Heart right ventricle (tissue), 16 donors: ENCODE results near the gene LNX2. TPM values are rescaled to one million over a fixed set of nuclear protein-coding genes. Genes with fewer than 3 reads are reported as not detected.

Experiments
- ATAC-seq, 8 donors: fragments of 200-7000 bp; cut with Tn5 transposase; one replicate each; pipeline ENCODE4 v1.9.1; 2020; ENCODE audit warnings: mild to moderate bottlenecking in 8 of 8, moderate library complexity in 8 of 8, moderate number of reproducible peaks in 1 of 8
- DNase-seq, 2 donors: peaks; one replicate each; pipeline ENCODE4 v3.0.0-alpha.2; 2020
- H3K27ac ChIP-seq, 10 donors: fragments of 200-600 bp; sonication (generic) in 2 of 10; one replicate each; pipeline versions ENCODE4 v1.5.0 to v1.8.0; 2020 to 2022; ENCODE audit warnings: mild to moderate bottlenecking in 3 of 10
- H3K27me3 ChIP-seq, 7 donors: fragments of 200-600 bp; one replicate each; pipeline ENCODE4 v1.8.0; 2021 to 2022; ENCODE audit warnings: mild to moderate bottlenecking in 2 of 7
- H3K36me3 ChIP-seq, 9 donors: fragments of 200-600 bp; sonication (generic) in 1 of 9; one replicate each; pipeline versions ENCODE4 v1.5.0 to v1.8.0; 2020 to 2022; ENCODE audit warnings: mild to moderate bottlenecking in 2 of 9
- H3K4me1 ChIP-seq, 9 donors: fragments of 200-600 bp; sonication (generic) in 1 of 9; one replicate each; pipeline versions ENCODE4 v1.5.0 to v1.8.0; 2020 to 2022; ENCODE audit warnings: mild to moderate bottlenecking in 4 of 9
- H3K4me3 ChIP-seq, 10 donors: fragments of 200-600 bp; sonication (generic) in 2 of 10; one replicate each; pipeline versions ENCODE4 v1.5.0 to v1.8.0; 2020 to 2022; ENCODE audit warnings: mild to moderate bottlenecking in 7 of 10, moderate library complexity in 2 of 10
- H3K9me3 ChIP-seq, 11 donors: fragments of 200-600 bp in 10 of 11; sonication (generic) in 2 of 11; one replicate each; pipeline versions ENCODE4 v1.5.0 to v1.8.0; 2013 to 2022; ENCODE audit warnings: mild to moderate bottlenecking in 2 of 11, control low read depth in 1 of 11, moderate library complexity in 1 of 11
- CTCF ChIP-seq, 9 donors: fragments of 200-600 bp; sonication (generic) in 2 of 9; IDR thresholded peaks; one replicate each; pipeline versions ENCODE4 v1.5.0 to v1.8.0; 2021 to 2022; ENCODE audit warnings: antibody characterized with exemption in 9 of 9, mild to moderate bottlenecking in 5 of 9, moderate library complexity in 1 of 9
- WGBS, 2 donors: extraction: QIAGEN DNeasy Blood & Tissue Kit; methylation state at CpG; one replicate each; pipeline ENCODE4 v1.1.7; 2013; ENCODE audit warnings: inconsistent platforms in 1 of 2; 5-methylcytosine and 5-hydroxymethylcytosine counted together
- intact Hi-C, 10 donors: fragments of 100-400 bp; cut with DNase I; formaldehyde crosslinking; loops; one replicate each; pipeline versions ENCODE4 v1.11.1 to v1.14.2; 2022
- polyA plus RNA-seq, 2 donors: library from polyadenylated mRNA; stranded (reverse); fragments of 200-250 nt; gene quantifications; one replicate each; pipeline ENCODE4 v1.2.3, GENCODE V29; 2013
- total RNA-seq, 10 donors: library from RNA; stranded (reverse); fragmentation: NEBNext Ultra II Directional in 3 of 10; extraction: Animal tissue kit (Norgen Biotek cat#: 25700) in 3 of 10; gene quantifications; one replicate each; pipeline versions ENCODE4 v1.2.1 to v1.2.4, GENCODE V29; 2021 to 2023
- donor health status: Arrhythmogenic right ventricular cardiomyopathy.
- donor health status: ischemic (EF 13 %, LVEDD 7.1; RV severe dilation, severe dysfunction).
- donor health status: healthy with polysubstance abuse.
- donor health status: DM: no; HTN: yes; CAD: no.
- donor health status: DM: no; HTN: no; CAD: no.
- donor health status: ischemic (EF 25% LVEDD 6.9; RV normal size, moderate dysfunction).
- donor health status: ischemic (EF 25% LVEDD 5.7; RV mildly dilated, moderate dysfunction).
- donor health status: healthy.
- donor health status: DM: yes; HTN: yes; CAD: no.
- donor health status: Ischemic cardiomyopathy.
- donor health status: ischemic (EF 35%, LVEDD 5.7; RV mildly dilated, moderate dysfunction).
- donor health status: nonischemic (EF 11% LVEDD 7.7; RV severe dilation, severe dysfunction).
- donor health status: DM: yes; HTN: yes; CAD: no.
- donor health status: PGD.
- donor health status: ischemic (EF 29% LVEDD 5.4; RV normal size, mild dysfunction).
- donor health status: nonischemic (EF 23%, LVEDD 6.1; RV moderate dilation, normal function).

Gene LNX2
- total and polyA plus RNA-seq, 12 donors, result 3.5 to 22.3 (median 14.1) TPM

GRCh38 chr13:27599845-27600553, 20.3 kb downstream of the LNX2 start:
- Histone ChIP-seq H3K4me1 (peaks cover under 1 to 58% (median 20%) of the 10 kb centered on the region in 9 donors), H3K36me3 (no peaks in the 10 kb centered on the region), H3K9me3 (no peaks in the 10 kb centered on the region), H3K4me3 (no peak overlapping the region), H3K27me3 (no peaks in the 10 kb centered on the region), H3K27ac (peak overlapping the region in 6 of 10 donors; percentile 42 to 69 (median 62))
- 52 to 75% methylated on average over 5 of the region's 5 CpGs for WGBS, 2 donors
- intact Hi-C loops, result no loop called here
- peak; percentile 46 to 96 (median 87) for ATAC-seq
- no peak for TF ChIP-seq CTCF (IDR thresholded peaks at IDR 0.05)
- DNase-seq, result no peak

GRCh38 chr13:27599096-27599495, 21.2 kb downstream of the LNX2 start:
- DNase-seq (no peak), ATAC-seq (no peak)
- Histone ChIP-seq H3K9me3 (no peaks in the 10 kb centered on the region), H3K36me3 (no peaks in the 10 kb centered on the region), H3K4me3 (no peak overlapping the region), H3K27ac (peak overlapping the region in 5 of 10 donors; percentile 45 to 69 (median 63)), H3K27me3 (no peaks in the 10 kb centered on the region), H3K4me1 (peaks cover 0 to 55% (median 22%) of the 10 kb centered on the region in 9 donors)
- intact Hi-C loops, result no loop called here
- no peak for TF ChIP-seq CTCF (IDR thresholded peaks at IDR 0.05)

GRCh38 chr13:27595055-27595811, 25.1 kb downstream of the LNX2 start:
- WGBS, 2 donors, result 88% methylated on average over 2 of the region's 2 CpGs

More at GRCh38 chr13:27595055-27595811, 25.1 kb downstream of the LNX2 start:
- peak in 1 of 8 donors; percentile 41 for ATAC-seq
- no peaks in the 10 kb centered on the region for H3K9me3 ChIP-seq
- no peaks in the 10 kb centered on the region for H3K27me3 ChIP-seq
- peaks cover 0 to 69% (median 34%) of the 10 kb centered on the region in 9 donors for H3K4me1 ChIP-seq
- no peak overlapping the region for H3K4me3 ChIP-seq
- DNase-seq, result no peak
- no peak overlapping the region for H3K27ac ChIP-seq
- no peak for TF ChIP-seq CTCF (IDR thresholded peaks at IDR 0.05)
- H3K36me3 ChIP-seq, result no peaks in the 10 kb centered on the region
- intact Hi-C loops, result no loop called here
